Posterior cingulate gyrus (tissue), 11 donors: ENCODE data around the gene PCDHAC1.

Experiments
- DNase-seq, 10 donors: peaks; one replicate each; pipeline versions ENCODE4 v3.0.0 to v3.0.0-alpha.2; 2020 to 2021; ENCODE audit warnings: mixed read lengths in 3 of 10
- intact Hi-C: fragments of 100-400 bp; cut with DNase I; formaldehyde crosslinking; loops from one replicate; pipeline ENCODE4 v1.15.1; 2023

PCDHAC1 gene

GRCh38 chr5:140965905-140966292 is 39.8 kb downstream of the PCDHAC1 start:
- DNase-seq, result peak in 5 of 10 donors; percentile 24 to 78 (median 72)
- intact Hi-C loops, result loop anchor here (5.0 kb wide), 1 partner anchor 71 kb away; no protein-coding TSS in a partner anchor

DNA sequence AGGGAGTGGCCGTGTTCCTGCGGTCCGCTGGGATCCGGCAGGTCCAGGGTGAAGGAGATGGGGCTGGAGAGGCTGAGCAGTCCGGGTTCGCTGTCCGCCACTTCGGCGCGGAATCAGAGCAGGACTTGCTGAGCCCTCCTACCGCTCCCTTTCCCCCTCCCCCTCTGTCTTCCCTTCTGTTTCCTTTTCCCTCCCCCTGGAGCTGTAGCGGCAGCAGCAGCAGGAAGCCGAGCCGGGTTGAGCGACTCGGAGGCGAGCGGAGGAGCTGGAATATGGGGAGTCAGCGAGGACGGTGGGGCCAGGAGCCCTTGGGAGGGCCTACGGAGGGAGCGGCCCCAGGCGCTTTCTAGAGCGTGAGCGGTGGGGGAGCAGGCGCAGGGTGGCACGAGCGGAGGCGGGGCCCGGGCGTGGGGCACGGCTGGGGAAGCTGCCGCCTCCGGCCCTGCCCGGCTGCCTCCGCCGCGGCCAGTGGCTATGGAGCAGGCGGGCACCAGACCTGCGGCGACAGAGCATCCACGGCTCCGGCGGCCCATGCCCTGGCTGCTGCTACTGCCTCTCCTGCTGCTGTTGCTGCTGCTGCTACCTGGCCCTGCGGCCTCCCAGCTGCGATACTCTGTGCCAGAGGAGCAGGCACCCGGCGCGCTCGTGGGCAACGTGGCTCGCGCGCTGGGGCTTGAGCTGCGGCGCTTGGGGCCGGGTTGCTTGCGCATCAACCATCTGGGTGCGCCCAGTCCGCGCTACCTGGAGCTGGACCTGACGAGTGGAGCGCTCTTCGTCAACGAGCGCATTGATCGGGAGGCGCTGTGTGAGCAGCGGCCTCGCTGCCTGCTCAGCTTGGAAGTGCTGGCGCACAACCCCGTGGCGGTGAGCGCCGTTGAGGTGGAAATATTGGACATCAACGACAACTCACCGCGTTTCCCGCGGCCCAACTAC is 40.5 kb downstream of the PCDHAC1 start, which contains the start of gene PCDHAC2:
TSS of gene PCDHAC2 (plus strand) at position 184 of the 933 bp plus-strand sequence. CDS start at position 475, 291 bp downstream.
- intact Hi-C loops, result loop anchor here (5.0 kb wide), 1 partner anchor 71 kb away; no protein-coding TSS in a partner anchor

GRCh38 chr5:140967226-140967893 is 41.3 kb downstream of the PCDHAC1 start:
- DNase-seq, result peak in 2 of 10 donors; percentile 72 to 89
- intact Hi-C loops, result loop anchor here (5.0 kb wide), 1 partner anchor 70 kb away; no protein-coding TSS in a partner anchor

More for the DNA sequence above, 40.5 kb downstream of the PCDHAC1 start, which contains the start of gene PCDHAC2:
- peak; percentile 55 to 95 (median 70) for DNase-seq

- intact Hi-C loops, result loop anchor here (5.0 kb wide), 2 partner anchors 43 to 67 kb away; partner anchors contain the start of gene PCDHAC1
- no peak for DNase-seq
Measured at GRCh38 chr5:140969880-140970279, 43.8 kb downstream of the PCDHAC1 start.

DNA sequence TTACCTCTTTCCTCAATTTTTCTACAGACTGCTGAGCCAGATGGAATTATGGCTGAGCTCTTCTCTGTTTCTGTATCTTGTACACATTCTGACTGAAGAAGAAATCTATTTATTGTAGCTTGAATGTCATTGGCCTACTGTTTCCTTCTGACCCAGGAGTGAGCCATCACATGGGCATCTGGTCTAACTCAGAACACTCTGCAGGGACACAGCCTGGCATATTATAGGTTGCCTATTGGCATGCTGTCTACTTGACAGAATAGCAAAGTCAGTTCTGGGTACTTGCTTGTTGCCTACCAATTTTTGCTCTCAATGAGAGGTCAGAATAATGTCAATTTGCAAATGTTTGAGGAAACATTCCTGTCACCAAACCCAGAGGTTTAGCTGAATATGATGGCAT is 47.5 kb downstream of the PCDHAC1 start:
- intact Hi-C loops, result loop anchor here (5.0 kb wide), 1 partner anchor 46 kb away; the partner anchor contains the start of gene PCDHAC1
- DNase-seq, result no peak

DNA sequence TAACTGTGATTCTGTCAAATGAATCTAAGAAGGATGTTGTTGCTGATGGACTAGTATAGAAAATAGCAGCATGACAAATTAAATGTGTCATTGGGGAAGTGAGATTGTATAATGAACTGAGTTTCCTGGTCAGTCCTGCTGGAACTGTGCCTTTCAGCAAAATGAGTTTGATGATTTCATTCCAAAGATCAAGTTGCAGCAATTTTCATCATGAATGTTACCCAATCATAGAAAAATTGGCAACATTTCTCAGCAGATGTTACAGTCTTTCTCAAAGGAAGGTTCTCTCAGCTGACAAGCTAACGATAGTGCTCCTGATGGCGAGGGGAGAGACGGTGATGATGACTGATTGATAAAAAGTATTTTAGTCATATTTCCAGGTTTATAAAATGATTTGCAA is 50.9 kb downstream of the PCDHAC1 start:
- intact Hi-C loops, result no loop called here
- no peak for DNase-seq

DNA sequence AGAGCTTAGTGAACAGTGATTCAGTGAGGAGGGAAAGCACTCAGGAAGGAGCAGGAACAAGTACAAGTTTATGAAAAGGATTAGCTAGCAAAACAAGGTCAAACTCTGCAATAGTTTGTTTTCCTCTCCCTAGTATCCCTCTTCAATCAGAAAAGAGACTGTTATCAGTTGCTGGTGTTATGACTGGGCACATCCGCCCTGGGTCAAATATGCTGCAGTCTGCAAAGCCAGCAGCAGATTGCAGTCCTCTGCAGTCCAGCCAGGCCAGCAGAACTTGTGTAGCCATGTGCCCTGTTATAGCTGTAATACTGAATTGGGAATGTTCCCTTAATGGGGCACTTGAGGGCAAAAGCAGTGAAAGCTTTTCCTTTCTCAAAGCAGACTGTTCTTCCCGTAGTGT is 52.2 kb downstream of the PCDHAC1 start:
- intact Hi-C loops, result no loop called here
- no peak for DNase-seq

GRCh38 chr5:140978983-140979382 is 52.9 kb downstream of the PCDHAC1 start:
- no peak for DNase-seq
- intact Hi-C loops, result no loop called here
